Measurements from ENCODE around the gene ZNF525.

- TF ChIP-seq CTCF (IDR thresholded peaks at IDR 0.05) (no peak), POLR2A (IDR thresholded peaks at IDR 0.05) (no peak)
These were observed 6.7 kb downstream of the ZNF525 start for GRCh38 chr19:53372196-53372595.

Data from Peyer's patch (tissue), 4 donors.